Loucy (cell line): Measurements from ENCODE around the gene GPR107.

ENCODE experiments used
- H2AFZ ChIP-seq: fragments of 200-600 bp; sonication (generic); 2 replicates; pipeline ENCODE4 v1.6.0; 2016; ENCODE audit warnings: antibody characterized with exemption, mild to moderate bottlenecking, low read length, moderate library complexity
- H3F3A ChIP-seq: fragments of 200-600 bp; 2 replicates; pipeline ENCODE4 v1.6.0; 2016; ENCODE audit warnings: antibody characterized with exemption, low read depth, mild to moderate bottlenecking
- H3K27me3 ChIP-seq: fragments of 200-600 bp; sonication (generic); 2 replicates; pipeline ENCODE4 v1.6.1; 2014; ENCODE audit warnings: low read length, mild to moderate bottlenecking; ENCODE audit not compliant: insufficient read depth, poor library complexity, severe bottlenecking
- H3K36me3 ChIP-seq: fragments of 200-600 bp; sonication (generic); 2 replicates; pipeline ENCODE4 v1.6.1; 2016; ENCODE audit warnings: low read length; ENCODE audit not compliant: insufficient read depth
- H3K4me1 ChIP-seq: fragments of 200-600 bp; sonication (generic); 2 replicates; pipeline ENCODE4 v1.5.1; 2014; ENCODE audit warnings: low read length, mild to moderate bottlenecking; ENCODE audit not compliant: insufficient read depth, poor library complexity, severe bottlenecking
- H3K4me2 ChIP-seq: fragments of 200-600 bp; sonication (generic); 2 replicates; pipeline ENCODE4 v1.6.0; 2014; ENCODE audit warnings: antibody characterized with exemption, low read length, low read depth, mild to moderate bottlenecking; ENCODE audit not compliant: poor library complexity, severe bottlenecking
- H3K4me3 ChIP-seq: fragments of 200-600 bp; sonication (generic); 2 replicates; pipeline ENCODE4 v1.5.1; 2014; ENCODE audit warnings: low read length, mild to moderate bottlenecking, mixed read lengths; ENCODE audit not compliant: poor library complexity, severe bottlenecking
- H3K79me2 ChIP-seq: fragments of 200-600 bp; sonication (generic); 2 replicates; pipeline ENCODE4 v1.6.1; 2014; ENCODE audit warnings: low read length; ENCODE audit not compliant: insufficient read depth
- H3K9ac ChIP-seq: fragments of 200-600 bp; sonication (generic); 2 replicates; pipeline ENCODE4 v1.6.0; 2014; ENCODE audit warnings: mild to moderate bottlenecking, low read depth, low read length, moderate library complexity; ENCODE audit not compliant: poor library complexity, severe bottlenecking
- H3K9me2 ChIP-seq: fragments of 200-600 bp; sonication (generic); replicated peaks from 2 replicates; pipeline ENCODE4 v1.6.1; 2016; ENCODE audit warnings: low read depth, low read length, mixed read lengths
- H3K9me3 ChIP-seq: fragments of 200-600 bp; sonication (generic); 2 replicates; pipeline ENCODE4 v1.6.1; 2014; ENCODE audit warnings: mild to moderate bottlenecking, antibody characterized with exemption, low read length, low read depth; ENCODE audit not compliant: insufficient read depth
- H4K20me1 ChIP-seq: fragments of 200-600 bp; sonication (generic); 2 replicates; pipeline ENCODE4 v1.6.0; 2014; ENCODE audit warnings: antibody characterized with exemption, low read length, mild to moderate bottlenecking; ENCODE audit not compliant: insufficient read depth, poor library complexity, severe bottlenecking
- CTCF ChIP-seq: fragments of 200-600 bp; sonication (generic); conservative IDR thresholded peaks from 2 replicates; pipeline ENCODE4 v1.5.1; 2014; ENCODE audit warnings: mild to moderate bottlenecking, antibody characterized with exemption, low read length
- EZH2phosphoT487 ChIP-seq: fragments of 200-600 bp; IDR thresholded peaks from 2 replicates; pipeline ENCODE4 v1.6.1; 2018; ENCODE audit warnings: antibody characterized with exemption, mild to moderate bottlenecking, moderate library complexity, borderline replicate concordance

The GPR107 gene

GRCh38 chr9:130092910-130093309 is 39.2 kb downstream of the GPR107 start:
- no peak overlapping the region for H3K4me3 ChIP-seq
- no peak overlapping the region for H3K4me2 ChIP-seq
- H3K4me1 ChIP-seq: no peaks in the 10 kb centered on the region
- H3K79me2 ChIP-seq: no peaks in the 10 kb centered on the region
- no peaks in the 10 kb centered on the region for H3K27me3 ChIP-seq
- H3F3A ChIP-seq: no peaks in the 10 kb centered on the region
- H3K9ac ChIP-seq: no peak overlapping the region
- no peak overlapping the region for H2AFZ ChIP-seq
- no peak for TF ChIP-seq EZH2phosphoT487
- TF ChIP-seq CTCF: no peak
- no peaks in the 10 kb centered on the region for H3K9me2 ChIP-seq
- no peaks in the 10 kb centered on the region for H4K20me1 ChIP-seq
- peaks cover 23% of the 10 kb centered on the region; the same call in 1 of the 2 replicates for H3K36me3 ChIP-seq
- H3K9me3 ChIP-seq: no peaks in the 10 kb centered on the region

GRCh38 chr9:130095872-130096271 is 42.2 kb downstream of the GPR107 start:
- Histone ChIP-seq H3K4me2 (no peak overlapping the region), H3F3A (no peaks in the 10 kb centered on the region), H3K4me3 (no peak overlapping the region), H3K79me2 (no peaks in the 10 kb centered on the region), H3K27me3 (no peaks in the 10 kb centered on the region), H3K9me2 (no peaks in the 10 kb centered on the region), H3K9ac (no peak overlapping the region), H3K9me3 (no peaks in the 10 kb centered on the region), H4K20me1 (no peaks in the 10 kb centered on the region), H3K36me3 (peaks cover 24% of the 10 kb centered on the region; the same call in 1 of the 2 replicates), H2AFZ (no peak overlapping the region), H3K4me1 (no peaks in the 10 kb centered on the region)
- no peak for TF ChIP-seq CTCF
- no peak for TF ChIP-seq EZH2phosphoT487

GRCh38 chr9:130100681-130101080 is 47.0 kb downstream of the GPR107 start:
- Histone ChIP-seq H3K4me3 (no peak overlapping the region), H3K4me1 (no peaks in the 10 kb centered on the region), H2AFZ (no peak overlapping the region), H3K27me3 (no peaks in the 10 kb centered on the region), H3F3A (no peaks in the 10 kb centered on the region), H3K9ac (no peak overlapping the region), H3K36me3 (peaks cover 29% of the 10 kb centered on the region; the same call in 1 of the 2 replicates), H3K4me2 (no peak overlapping the region), H3K79me2 (no peaks in the 10 kb centered on the region), H3K9me2 (no peaks in the 10 kb centered on the region), H3K9me3 (no peaks in the 10 kb centered on the region), H4K20me1 (no peaks in the 10 kb centered on the region)
- TF ChIP-seq CTCF (no peak), EZH2phosphoT487 (no peak)
